ENCODE data around the gene SLC10A7. TPM values are rescaled to one million over a fixed set of nuclear protein-coding genes. Genes with fewer than 3 reads are reported as not detected.

Gene SLC10A7
- total and polyA plus RNA-seq, 2 experiments from 2014 or later = 8.3 to 21.2 TPM

- H3K4me3 ChIP-seq = no peak overlapping the region
- H3K9me2 ChIP-seq (replicated peaks; ENCODE audit: insufficient read depth) = no peaks in the 10 kb centered on the region
- no peaks in the 10 kb centered on the region for H3K27me3 ChIP-seq
- no peak overlapping the region for H2AFZ ChIP-seq
- H3K4me1 ChIP-seq (ENCODE audit: insufficient read depth) = no peaks in the 10 kb centered on the region
- no peaks in the 10 kb centered on the region for H3K36me3 ChIP-seq (replicated peaks; ENCODE audit: insufficient read depth, low read depth)
- DNase-seq (ENCODE audit: low spot score) = no peak
- no peaks in the 10 kb centered on the region for H4K20me1 ChIP-seq (ENCODE audit: insufficient read depth, poor library complexity, severe bottlenecking)
- no peak for TF ChIP-seq EZH2 (IDR thresholded peaks at IDR 0.05; ENCODE audit: borderline replicate concordance)
- TF ChIP-seq, protein P1, sequence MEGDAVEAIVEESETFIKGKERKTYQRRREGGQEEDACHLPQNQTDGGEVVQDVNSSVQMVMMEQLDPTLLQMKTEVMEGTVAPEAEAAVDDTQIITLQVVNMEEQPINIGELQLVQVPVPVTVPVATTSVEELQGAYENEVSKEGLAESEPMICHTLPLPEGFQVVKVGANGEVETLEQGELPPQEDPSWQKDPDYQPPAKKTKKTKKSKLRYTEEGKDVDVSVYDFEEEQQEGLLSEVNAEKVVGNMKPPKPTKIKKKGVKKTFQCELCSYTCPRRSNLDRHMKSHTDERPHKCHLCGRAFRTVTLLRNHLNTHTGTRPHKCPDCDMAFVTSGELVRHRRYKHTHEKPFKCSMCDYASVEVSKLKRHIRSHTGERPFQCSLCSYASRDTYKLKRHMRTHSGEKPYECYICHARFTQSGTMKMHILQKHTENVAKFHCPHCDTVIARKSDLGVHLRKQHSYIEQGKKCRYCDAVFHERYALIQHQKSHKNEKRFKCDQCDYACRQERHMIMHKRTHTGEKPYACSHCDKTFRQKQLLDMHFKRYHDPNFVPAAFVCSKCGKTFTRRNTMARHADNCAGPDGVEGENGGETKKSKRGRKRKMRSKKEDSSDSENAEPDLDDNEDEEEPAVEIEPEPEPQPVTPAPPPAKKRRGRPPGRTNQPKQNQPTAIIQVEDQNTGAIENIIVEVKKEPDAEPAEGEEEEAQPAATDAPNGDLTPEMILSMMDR (IDR thresholded peaks at IDR 0.05; ENCODE audit: poor library complexity) = no peak
- TF ChIP-seq EZH2phosphoT487 (IDR thresholded peaks at IDR 0.05; ENCODE audit: low read depth, severe bottlenecking, unreplicated experiment) = no peak
- no peak overlapping the region for H3K27ac ChIP-seq
- no peaks in the 10 kb centered on the region for H3K9me3 ChIP-seq (ENCODE audit: low read depth)
- no peak overlapping the region for H3K4me2 ChIP-seq
- 91% methylated on average over 3 of the region's 3 CpGs for WGBS (ENCODE audit: low lambda C conversion rate, missing lambda C conversion rate)
- H3K79me2 ChIP-seq = no peaks in the 10 kb centered on the region
Observed at GRCh38 chr4:146550161-146550560, 28.4 kb upstream of the SLC10A7 start.

- no peaks in the 10 kb centered on the region for H3K79me2 ChIP-seq
- 64% methylated on average over 1 of the region's 1 CpG for WGBS (ENCODE audit: low lambda C conversion rate, missing lambda C conversion rate)
- no peak for TF ChIP-seq EZH2phosphoT487 (IDR thresholded peaks at IDR 0.05; ENCODE audit: low read depth, severe bottlenecking, unreplicated experiment)
- TF ChIP-seq EZH2 (IDR thresholded peaks at IDR 0.05; ENCODE audit: borderline replicate concordance) = no peak
- TF ChIP-seq, protein P1 (IDR thresholded peaks at IDR 0.05; ENCODE audit: poor library complexity) = no peak
- H3K4me3 ChIP-seq = no peak overlapping the region
- H3K36me3 ChIP-seq (replicated peaks; ENCODE audit: insufficient read depth, low read depth) = no peaks in the 10 kb centered on the region
- H3K9me2 ChIP-seq (replicated peaks; ENCODE audit: insufficient read depth) = no peaks in the 10 kb centered on the region
- no peak overlapping the region for H3K27ac ChIP-seq
- H3K27me3 ChIP-seq = no peaks in the 10 kb centered on the region
- H4K20me1 ChIP-seq (ENCODE audit: insufficient read depth, poor library complexity, severe bottlenecking) = no peaks in the 10 kb centered on the region
- no peaks in the 10 kb centered on the region for H3K9me3 ChIP-seq (ENCODE audit: low read depth)
- no peak overlapping the region for H3K4me2 ChIP-seq
- no peaks in the 10 kb centered on the region for H3K4me1 ChIP-seq (ENCODE audit: insufficient read depth)
- DNase-seq (ENCODE audit: low spot score) = no peak
- H2AFZ ChIP-seq = no peak overlapping the region
Observed at GRCh38 chr4:146548443-146548842, 26.7 kb upstream of the SLC10A7 start.

GRCh38 chr4:146545102-146545501, 23.4 kb upstream of the SLC10A7 start:
- Histone ChIP-seq H3K79me2 (no peaks in the 10 kb centered on the region), H3K27ac (no peak overlapping the region), H3K4me2 (no peak overlapping the region), H3K9me2 (replicated peaks; ENCODE audit: insufficient read depth) (no peaks in the 10 kb centered on the region), H3K36me3 (replicated peaks; ENCODE audit: insufficient read depth, low read depth) (no peaks in the 10 kb centered on the region), H3K27me3 (no peaks in the 10 kb centered on the region), H3K4me3 (no peak overlapping the region), H3K9me3 (ENCODE audit: low read depth) (no peaks in the 10 kb centered on the region), H4K20me1 (ENCODE audit: insufficient read depth, poor library complexity, severe bottlenecking) (no peaks in the 10 kb centered on the region), H2AFZ (no peak overlapping the region), H3K4me1 (ENCODE audit: insufficient read depth) (no peaks in the 10 kb centered on the region)
- peak; percentile 17 for DNase-seq (ENCODE audit: low spot score)
- WGBS (ENCODE audit: low lambda C conversion rate, missing lambda C conversion rate) = 67% methylated on average over 2 of the region's 2 CpGs
- TF ChIP-seq, protein P1 (IDR thresholded peaks at IDR 0.05; ENCODE audit: poor library complexity) = peak; percentile 22
- no peak for TF ChIP-seq EZH2 (IDR thresholded peaks at IDR 0.05; ENCODE audit: borderline replicate concordance)
- no peak for TF ChIP-seq EZH2phosphoT487 (IDR thresholded peaks at IDR 0.05; ENCODE audit: low read depth, severe bottlenecking, unreplicated experiment)

- Histone ChIP-seq H3K4me3 (no peak overlapping the region), H3K4me2 (no peak overlapping the region), H3K36me3 (replicated peaks; ENCODE audit: insufficient read depth, low read depth) (no peaks in the 10 kb centered on the region), H4K20me1 (ENCODE audit: insufficient read depth, poor library complexity, severe bottlenecking) (no peaks in the 10 kb centered on the region), H3K9me2 (replicated peaks; ENCODE audit: insufficient read depth) (no peaks in the 10 kb centered on the region), H3K79me2 (no peaks in the 10 kb centered on the region), H3K27me3 (no peaks in the 10 kb centered on the region), H2AFZ (no peak overlapping the region), H3K4me1 (ENCODE audit: insufficient read depth) (no peaks in the 10 kb centered on the region), H3K9me3 (ENCODE audit: low read depth) (no peaks in the 10 kb centered on the region), H3K27ac (no peak overlapping the region)
- DNase-seq (ENCODE audit: low spot score) = no peak
- no peak for TF ChIP-seq EZH2phosphoT487 (IDR thresholded peaks at IDR 0.05; ENCODE audit: low read depth, severe bottlenecking, unreplicated experiment)
- TF ChIP-seq, protein P1 (IDR thresholded peaks at IDR 0.05; ENCODE audit: poor library complexity) = no peak
Observed at GRCh38 chr4:146534178-146534577, 12.4 kb upstream of the SLC10A7 start.
